Activated naive CD4-positive, alpha-beta T cell treated with anti-CD3 and anti-CD28 coated beads, Interleukin-2, amount 10 ng/mL, durations not matched to agents 7 days and 5 days (primary cell): ENCODE measurements around the gene WBP1.
A peak's percentile ranks its signal among the peaks of the same experiment; 100 is the strongest.
"Not testable (repeated sequence)": the region's sequence is repeated elsewhere in the genome, so short reads cannot be mapped to it uniquely, and the experiment has no call there.

ENCODE experiments used
- CTCF ChIA-PET: fragments of 350-600 bp; sonication (Branson Sonifier 250); formaldehyde crosslinking; loops from one replicate; lab custom pipeline; 2021; ENCODE audit warnings: antibody characterized with exemption; lab: Charles Lee
- DNase-seq: peaks from one replicate; pipeline ENCODE4 v3.0.0-alpha.2; 2020
- H3K27ac Mint-ChIP-seq: one replicate; pipeline ENCODE4 v1.8.0; 2021; ENCODE audit warnings: mild to moderate bottlenecking, moderate library complexity, mixed read lengths
- H3K27me3 Mint-ChIP-seq: one replicate; pipeline ENCODE4 v1.8.0; 2021; ENCODE audit warnings: mild to moderate bottlenecking, mixed read lengths
- H3K36me3 Mint-ChIP-seq: one replicate; pipeline ENCODE4 v1.8.0; 2021; ENCODE audit warnings: mixed read lengths
- H3K4me1 Mint-ChIP-seq: one replicate; pipeline ENCODE4 v1.8.0; 2021; ENCODE audit warnings: mixed read lengths
- H3K4me3 Mint-ChIP-seq: one replicate; pipeline ENCODE4 v1.8.0; 2021; ENCODE audit warnings: mild to moderate bottlenecking, moderate library complexity, mixed read lengths
- H3K9me3 Mint-ChIP-seq: one replicate; pipeline ENCODE4 v1.8.0; 2021; ENCODE audit warnings: mixed read lengths

WBP1 gene

DNA sequence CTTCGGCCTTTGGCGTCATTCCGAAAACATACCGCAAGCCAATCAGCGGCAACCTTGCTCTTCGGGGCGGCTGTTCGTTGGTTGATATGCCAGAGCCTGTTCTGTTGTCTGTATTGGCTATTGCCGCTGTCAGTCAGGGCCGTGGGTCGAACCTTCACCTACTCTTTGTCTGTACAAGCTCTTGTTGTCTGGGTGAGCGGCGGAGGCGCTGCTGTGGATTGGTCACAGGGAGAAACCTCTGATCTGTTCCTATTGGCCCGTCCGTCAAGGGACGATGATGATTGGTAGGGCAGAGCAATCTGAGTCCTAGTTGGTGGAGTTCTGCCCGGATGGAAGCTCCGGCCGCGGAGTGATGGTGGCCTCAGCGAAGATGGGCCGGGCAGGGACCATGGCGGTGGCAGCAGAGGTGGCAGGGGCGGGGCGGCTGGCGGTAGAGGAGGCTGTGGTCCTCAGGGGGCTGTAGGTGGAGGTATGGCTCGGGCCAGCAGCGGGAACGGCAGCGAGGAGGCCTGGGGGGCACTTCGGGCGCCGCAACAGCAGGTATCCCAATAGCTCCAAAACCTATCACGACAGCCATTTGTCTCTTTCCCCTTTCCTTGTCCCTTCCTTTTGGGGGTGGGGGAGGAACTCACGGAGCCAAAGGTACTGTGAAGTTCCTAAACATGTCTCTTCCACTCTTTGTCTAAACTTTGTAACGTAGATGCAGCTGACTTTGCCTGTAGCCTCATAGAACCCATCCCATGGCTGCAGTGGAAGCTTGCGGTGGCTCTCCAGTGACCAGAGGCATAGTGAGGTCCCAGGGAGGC, at the start of gene WBP1:
Gene WBP1, plus strand, starts transcription at position 307 of the 806 bp plus-strand sequence. Its CDS starts 165 bp downstream, at position 472.
- CTCF ChIA-PET = interaction anchor here (0.6 to 1.9 kb wide), 8 partner anchors 13 to 257 kb away, joined by 3 to 11 read pairs (median 4); partner anchors contain the start of gene MRPL53
- Mint-ChIP-seq H3K36me3 (peaks cover 37% of the 10 kb centered on the region), H3K4me1 (peaks cover 64% of the 10 kb centered on the region), H3K27me3 (no peaks in the 10 kb centered on the region), H3K9me3 (no peaks in the 10 kb centered on the region), H3K27ac (peak within 1 kb of the TSS; percentile 98), H3K4me3 (peak within 1 kb of the TSS; percentile 92)
- peak; percentile 100 for DNase-seq

- H3K4me3 Mint-ChIP-seq = no peak overlapping the region
- CTCF ChIA-PET = interaction anchor here (0.6 kb wide), 2 partner anchors 387 to 570 kb away, joined by 3 to 4 read pairs; no protein-coding TSS in a partner anchor
These were observed 45.1 kb upstream of the WBP1 start for GRCh38 chr2:74413001-74413698.

GRCh38 chr2:74414441-74414840, 43.8 kb upstream of the WBP1 start:
- H3K4me1 Mint-ChIP-seq = peaks cover 28% of the 10 kb centered on the region
- CTCF ChIA-PET = interaction anchor here (0.8 kb wide), 1 partner anchor 89 kb away, joined by 3 read pairs; no protein-coding TSS in a partner anchor
- DNase-seq = no peak
- H3K27me3 Mint-ChIP-seq = peaks cover 57% of the 10 kb centered on the region
- H3K27ac Mint-ChIP-seq = no peak overlapping the region
- no peak overlapping the region for H3K4me3 Mint-ChIP-seq
- no peaks in the 10 kb centered on the region for H3K9me3 Mint-ChIP-seq
- H3K36me3 Mint-ChIP-seq = no peaks in the 10 kb centered on the region

More at GRCh38 chr2:74413001-74413698, 45.1 kb upstream of the WBP1 start:
- DNase-seq = no peak
- H3K36me3 Mint-ChIP-seq = no peaks in the 10 kb centered on the region
- H3K4me1 Mint-ChIP-seq = peaks cover 28% of the 10 kb centered on the region
- no peaks in the 10 kb centered on the region for H3K9me3 Mint-ChIP-seq
- H3K27me3 Mint-ChIP-seq = peaks cover 59% of the 10 kb centered on the region
- no peak overlapping the region for H3K27ac Mint-ChIP-seq

GRCh38 chr2:74414881-74415761, 43.1 kb upstream of the WBP1 start:
- DNase-seq = peak; percentile 40
- Mint-ChIP-seq H3K4me1 (peaks cover 31% of the 10 kb centered on the region), H3K36me3 (no peaks in the 10 kb centered on the region), H3K4me3 (peak overlapping the region; percentile 52), H3K9me3 (no peaks in the 10 kb centered on the region), H3K27ac (no peak overlapping the region), H3K27me3 (peaks cover 54% of the 10 kb centered on the region)
- CTCF ChIA-PET = interaction anchor here (1.0 to 1.5 kb wide), 2 partner anchors 58 to 172 kb away, joined by 3 read pairs; partner anchors contain the start of gene MRPL53

- peaks cover 35% of the 10 kb centered on the region for H3K4me1 Mint-ChIP-seq
- peak overlapping the region; percentile 52 for H3K4me3 Mint-ChIP-seq
- peaks cover 53% of the 10 kb centered on the region for H3K27me3 Mint-ChIP-seq
- DNase-seq = no peak
- no peaks in the 10 kb centered on the region for H3K9me3 Mint-ChIP-seq
- no peak overlapping the region for H3K27ac Mint-ChIP-seq
- CTCF ChIA-PET = interaction anchor here (1.0 to 1.5 kb wide), 2 partner anchors 57 to 171 kb away, joined by 3 read pairs; partner anchors contain the start of gene MRPL53
- no peaks in the 10 kb centered on the region for H3K36me3 Mint-ChIP-seq
These were observed 42.4 kb upstream of the WBP1 start for GRCh38 chr2:74415762-74416395.

DNA sequence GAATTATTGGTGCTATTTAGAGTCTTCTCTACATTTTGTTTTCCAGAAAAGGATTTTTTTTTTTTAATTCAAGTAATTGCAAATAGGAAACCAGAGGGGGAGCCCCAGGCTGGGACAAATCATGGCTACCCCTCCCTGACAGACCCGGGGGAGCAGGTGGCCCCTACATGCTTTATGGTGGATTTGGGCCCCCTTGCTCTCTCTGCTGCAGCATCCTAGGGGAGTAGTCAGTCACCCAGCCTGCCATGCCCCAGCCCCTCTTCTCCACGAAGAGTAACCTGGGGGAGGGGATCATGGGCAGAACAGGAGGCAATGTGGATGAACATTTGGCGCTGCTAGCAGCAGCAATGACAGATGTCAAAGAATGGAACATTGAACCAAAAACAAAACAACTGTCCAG, 41.5 kb upstream of the WBP1 start:
- DNase-seq = no peak
- Mint-ChIP-seq H3K36me3 (no peaks in the 10 kb centered on the region), H3K4me3 (no peak overlapping the region), H3K9me3 (no peaks in the 10 kb centered on the region), H3K27ac (no peak overlapping the region), H3K27me3 (peaks cover 56% of the 10 kb centered on the region), H3K4me1 (peaks cover 41% of the 10 kb centered on the region)
- CTCF ChIA-PET = interaction anchor here (1.5 kb wide), 1 partner anchor 170 kb away, joined by 3 read pairs; no protein-coding TSS in a partner anchor

GRCh38 chr2:74417197-74417596, 41.0 kb upstream of the WBP1 start:
- DNase-seq = no peak
- Mint-ChIP-seq H3K9me3 (no peaks in the 10 kb centered on the region), H3K4me1 (peaks cover 43% of the 10 kb centered on the region), H3K4me3 (no peak overlapping the region), H3K36me3 (no peaks in the 10 kb centered on the region), H3K27me3 (peaks cover 59% of the 10 kb centered on the region), H3K27ac (no peak overlapping the region)
- CTCF ChIA-PET = no interaction called here

DNA sequence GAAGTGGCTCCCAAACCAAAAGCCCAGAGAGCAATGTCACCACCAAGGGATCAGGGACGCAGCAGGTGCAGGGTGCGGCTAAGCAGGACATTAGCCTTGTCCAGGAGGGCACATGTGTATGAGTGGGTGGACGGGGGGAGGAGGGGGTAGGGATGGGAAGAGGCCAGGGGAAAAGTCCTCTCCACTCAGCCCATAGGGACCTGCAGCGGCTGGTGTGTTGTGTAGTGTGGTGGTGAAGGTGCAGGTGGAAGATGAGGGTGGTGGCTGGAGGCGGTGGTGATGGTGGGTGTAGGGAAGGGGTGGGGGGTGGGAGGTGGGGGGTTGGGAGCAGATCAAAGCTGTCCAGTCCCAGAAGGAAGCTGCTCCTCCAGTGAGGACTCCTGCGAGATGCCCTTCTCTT, 40.5 kb upstream of the WBP1 start:
- H3K36me3 Mint-ChIP-seq = no peaks in the 10 kb centered on the region
- peaks cover 49% of the 10 kb centered on the region for H3K4me1 Mint-ChIP-seq
- H3K9me3 Mint-ChIP-seq = no peaks in the 10 kb centered on the region
- peaks cover 59% of the 10 kb centered on the region for H3K27me3 Mint-ChIP-seq
- CTCF ChIA-PET = no interaction called here
- DNase-seq = no peak
- H3K4me3 Mint-ChIP-seq = no peak overlapping the region
- no peak overlapping the region for H3K27ac Mint-ChIP-seq

GRCh38 chr2:74418312-74418711, 39.9 kb upstream of the WBP1 start:
- Mint-ChIP-seq H3K9me3 (no peaks in the 10 kb centered on the region), H3K36me3 (peaks cover under 1% of the 10 kb centered on the region), H3K27ac (no peak overlapping the region), H3K27me3 (peaks cover 57% of the 10 kb centered on the region), H3K4me3 (no peak overlapping the region), H3K4me1 (peaks cover 52% of the 10 kb centered on the region)
- CTCF ChIA-PET = no interaction called here
- DNase-seq = no peak

DNA sequence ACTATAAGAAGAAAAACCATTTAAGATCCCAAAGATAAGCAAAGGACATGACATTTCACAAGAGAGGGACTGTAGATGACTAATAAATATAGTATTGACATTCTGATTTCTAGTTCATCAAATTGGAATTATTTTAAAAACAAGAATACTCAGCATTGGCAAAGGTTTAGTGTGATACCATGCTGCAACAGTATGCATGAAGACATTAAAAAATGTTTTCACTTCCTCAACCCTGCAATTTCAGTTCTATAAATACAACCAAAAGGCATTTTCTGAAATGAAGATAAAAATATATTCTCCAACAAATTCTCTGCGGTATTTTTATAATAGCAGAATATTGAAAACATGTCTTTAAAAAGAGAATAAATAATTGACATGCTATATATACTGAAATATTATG, 38.9 kb upstream of the WBP1 start:
- no peak overlapping the region for H3K27ac Mint-ChIP-seq
- H3K4me3 Mint-ChIP-seq = no peak overlapping the region
- H3K4me1 Mint-ChIP-seq = peaks cover 49% of the 10 kb centered on the region
- H3K36me3 Mint-ChIP-seq = peaks cover 7% of the 10 kb centered on the region
- CTCF ChIA-PET = no interaction called here
- H3K9me3 Mint-ChIP-seq = no peaks in the 10 kb centered on the region
- DNase-seq = no peak
- H3K27me3 Mint-ChIP-seq = peaks cover 46% of the 10 kb centered on the region

GRCh38 chr2:74420006-74420405, 38.2 kb upstream of the WBP1 start:
- no peak for DNase-seq
- Mint-ChIP-seq H3K9me3 (no peaks in the 10 kb centered on the region), H3K27me3 (peaks cover 40% of the 10 kb centered on the region), H3K4me3 (peak overlapping the region; percentile 1), H3K36me3 (peaks cover 13% of the 10 kb centered on the region), H3K4me1 (peaks cover 46% of the 10 kb centered on the region), H3K27ac (peak overlapping the region; percentile 13)
- CTCF ChIA-PET = interaction anchor here (1.4 to 1.9 kb wide), 3 partner anchors 19 to 112 kb away, joined by 3 to 6 read pairs (median 4); no protein-coding TSS in a partner anchor

- Mint-ChIP-seq H3K4me1 (peaks cover 44% of the 10 kb centered on the region), H3K4me3 (peak overlapping the region; percentile 98), H3K36me3 (peaks cover 15% of the 10 kb centered on the region), H3K27ac (peak overlapping the region; percentile 98), H3K27me3 (peaks cover 34% of the 10 kb centered on the region)
- DNase-seq, H3K9me3 Mint-ChIP-seq: not testable (repeated sequence)
- CTCF ChIA-PET = interaction anchor here (0.7 to 1.9 kb wide), 5 partner anchors 19 to 167 kb away, joined by 3 to 6 read pairs (median 4); partner anchors contain the start of gene MOGS
These were observed 37.7 kb upstream of the WBP1 start for GRCh38 chr2:74420443-74421103.
